ENCODE results near the gene CLEC18B.
A peak's percentile ranks its signal among the peaks of the same experiment; 100 is the strongest.
"Not testable (repeated sequence)": the region's sequence is repeated elsewhere in the genome, so short reads cannot be mapped to it uniquely, and the experiment has no call there.

Gene CLEC18B

DNA sequence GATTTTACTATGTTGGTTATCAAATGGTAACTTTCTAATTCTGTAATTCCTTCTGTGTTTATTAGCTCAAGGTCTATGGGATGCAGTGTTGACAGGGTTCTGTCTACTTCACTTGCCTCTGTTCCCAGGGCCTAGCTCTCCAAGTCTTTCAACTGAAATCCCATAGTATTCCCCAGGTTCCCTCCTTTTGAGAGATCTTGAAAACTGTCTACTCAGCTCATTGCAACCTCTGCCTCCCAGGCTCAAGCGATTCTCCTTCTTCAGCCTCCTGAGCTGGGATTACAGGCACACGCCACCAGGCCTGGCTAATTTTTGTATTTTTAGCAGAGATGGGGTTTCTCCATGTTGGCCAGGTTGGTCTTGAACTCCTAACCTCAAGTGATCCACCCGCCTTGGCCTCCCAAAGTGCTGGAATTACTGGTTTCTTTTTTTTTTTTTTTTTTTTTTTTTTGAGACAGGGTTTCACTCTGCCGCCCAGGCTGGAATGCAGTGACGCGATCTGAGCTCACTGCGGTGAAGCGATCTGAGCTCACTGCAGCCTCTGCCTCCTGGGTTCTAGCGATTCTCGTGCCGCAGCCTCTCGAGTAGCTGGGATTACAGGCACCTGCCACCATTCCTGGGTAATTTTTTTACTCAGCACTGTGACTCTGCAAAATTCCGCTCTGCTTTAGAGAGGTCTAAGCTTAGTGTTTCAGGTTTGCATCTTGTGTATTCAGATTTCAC, 22.5 kb upstream of the CLEC18B start:
- DNase-seq = not testable (repeated sequence)

DNA sequence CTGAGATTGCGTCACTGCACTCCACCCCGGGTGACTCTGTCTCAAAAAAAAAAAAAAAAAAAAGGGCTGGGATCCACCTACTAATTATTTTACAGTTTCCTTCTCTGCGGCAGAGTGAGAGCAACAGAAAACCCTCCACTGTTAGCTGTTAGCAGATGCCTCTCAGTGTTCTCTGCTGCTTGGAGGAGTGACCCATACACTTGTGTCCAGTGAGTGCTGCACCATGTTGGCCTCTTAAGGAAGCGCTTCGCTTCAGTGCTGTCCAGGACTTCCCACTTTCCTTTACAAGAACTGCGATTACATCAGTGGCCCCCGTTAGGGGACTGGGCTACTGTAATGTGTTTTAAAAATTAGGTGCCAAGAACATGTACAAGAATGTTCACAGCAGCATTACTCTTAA, 18.4 kb upstream of the CLEC18B start:
- DNase-seq = no peak

DNA sequence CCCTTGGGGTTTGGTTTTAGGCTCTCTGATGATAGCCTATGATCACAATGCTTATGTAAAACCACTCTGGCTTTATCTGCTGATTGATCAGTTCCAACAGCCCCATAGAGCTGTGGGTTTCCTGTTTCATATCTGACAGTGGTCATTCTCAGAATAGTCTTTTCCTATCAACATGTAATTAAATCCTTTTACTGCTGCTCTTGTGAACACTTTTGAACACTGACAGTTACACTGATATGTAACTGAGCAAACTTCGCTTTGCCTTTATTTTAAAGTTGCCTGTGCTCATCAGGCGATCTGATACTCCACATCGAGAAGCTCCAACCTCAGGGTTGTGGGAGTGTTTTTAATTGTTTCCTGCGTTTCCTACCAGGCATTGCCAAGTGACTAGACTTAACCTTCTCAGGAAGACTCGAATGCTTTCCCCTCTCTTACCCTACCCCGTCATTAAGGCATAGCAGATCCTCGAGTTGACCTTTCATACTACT, 17.3 kb upstream of the CLEC18B start:
- DNase-seq = no peak

DNA sequence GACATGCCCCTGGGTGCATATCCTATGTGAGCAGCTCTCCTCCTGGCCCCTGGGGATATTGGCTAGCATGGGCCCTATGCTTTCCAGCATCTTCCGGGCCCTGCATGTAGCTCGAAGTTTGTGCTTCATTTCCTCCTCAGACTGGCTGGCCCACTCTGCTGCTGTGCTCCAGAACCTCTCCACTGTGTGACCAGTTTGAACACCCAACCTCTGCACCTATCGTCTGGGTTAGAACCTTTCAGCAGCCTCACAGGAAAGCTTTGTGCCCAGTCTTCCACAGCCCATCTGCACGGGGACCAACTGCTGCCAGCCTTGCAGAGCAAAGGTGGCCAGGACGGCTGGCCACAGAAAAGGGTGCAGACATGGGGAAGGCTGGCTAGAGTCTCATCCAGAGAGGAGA, 10.2 kb upstream of the CLEC18B start:
- no peak for DNase-seq

DNA sequence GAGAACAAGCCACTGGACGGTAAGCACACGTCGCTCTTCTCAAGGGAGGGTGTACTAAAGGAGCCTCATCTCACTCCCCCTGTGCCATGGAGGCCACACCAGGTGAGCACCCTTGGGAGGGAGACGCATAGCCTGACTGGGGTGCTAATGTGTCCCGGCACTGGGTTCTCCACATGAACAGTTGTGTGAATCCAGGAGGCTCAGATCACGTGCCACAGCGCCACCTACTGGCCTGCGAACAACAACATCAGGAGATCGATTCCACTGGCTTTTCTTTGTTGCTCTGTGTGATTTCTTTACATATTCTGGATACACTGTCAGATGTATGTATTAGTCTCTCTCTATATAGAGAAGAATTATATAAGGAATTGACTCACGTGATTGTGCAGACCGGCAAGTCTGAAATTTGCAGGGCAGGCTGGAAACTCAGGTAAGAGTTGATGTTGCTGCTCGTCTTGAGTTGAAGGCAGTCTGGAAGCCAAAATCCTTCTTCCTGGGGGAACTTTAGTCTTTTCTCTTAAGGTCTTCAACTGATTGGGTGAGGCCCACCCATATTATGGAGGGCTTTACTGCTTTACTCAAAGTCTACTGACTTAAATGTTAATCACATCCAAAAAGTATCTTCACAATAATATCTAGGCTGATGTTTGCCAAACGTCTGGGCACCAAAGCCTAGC, 8.9 kb upstream of the CLEC18B start:
- DNase-seq = peak; percentile 60

DNA sequence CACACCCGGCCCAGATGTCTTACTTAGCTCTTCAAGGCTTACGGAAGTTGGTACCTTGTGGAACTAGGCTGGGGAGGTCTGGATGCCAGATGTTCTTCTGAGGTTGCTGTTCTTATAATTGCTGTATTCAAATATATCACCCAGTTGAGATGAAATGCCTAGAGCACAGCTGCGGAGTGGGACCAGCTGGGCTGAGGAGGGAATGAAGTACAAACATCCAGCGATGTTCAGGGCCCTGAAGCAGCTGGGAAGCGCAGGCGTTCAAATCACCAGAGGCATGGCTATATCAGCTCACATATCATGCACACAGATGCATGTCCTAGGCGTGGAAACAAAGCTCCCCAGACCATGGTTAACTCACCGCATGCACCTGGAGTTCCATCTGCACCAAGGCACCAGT, 7.2 kb upstream of the CLEC18B start:
- not testable (repeated sequence) for DNase-seq

- not testable (repeated sequence) for DNase-seq
These were observed 4.5 kb upstream of the CLEC18B start for GRCh38 chr16:74425751-74426150.

GRCh38 chr16:74423721-74424120, 2.4 kb upstream of the CLEC18B start:
- DNase-seq = not testable (repeated sequence)

GRCh38 chr16:74422086-74422485, 808 bp upstream of the CLEC18B start:
- DNase-seq = not testable (repeated sequence)

- DNase-seq = not testable (repeated sequence)
These were observed 156 bp upstream of the CLEC18B start for GRCh38 chr16:74421482-74421785.

DNA sequence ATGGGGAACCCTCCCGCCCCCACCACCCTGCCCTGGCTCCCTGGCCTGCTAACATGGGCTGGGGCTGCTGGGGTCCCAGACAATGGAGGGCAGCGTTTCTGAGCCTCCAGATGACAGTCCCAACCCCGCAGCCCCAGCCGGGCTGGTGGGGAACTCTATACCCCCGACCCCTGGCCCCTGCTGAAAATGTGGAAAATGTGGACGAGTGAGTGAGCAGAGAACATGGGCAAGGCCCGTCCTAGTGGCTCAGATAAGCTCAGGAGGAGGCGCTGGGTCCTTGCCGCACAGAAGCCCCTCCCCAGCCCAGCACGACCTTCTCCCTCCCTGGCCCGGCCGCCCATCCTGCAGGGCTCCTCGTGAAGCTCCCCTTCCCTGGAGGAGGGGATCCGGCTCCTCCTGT, 1.5 kb downstream of the CLEC18B start:
- DNase-seq = not testable (repeated sequence)

- not testable (repeated sequence) for DNase-seq
These were observed 3.4 kb downstream of the CLEC18B start for GRCh38 chr16:74417897-74418296.

DNA sequence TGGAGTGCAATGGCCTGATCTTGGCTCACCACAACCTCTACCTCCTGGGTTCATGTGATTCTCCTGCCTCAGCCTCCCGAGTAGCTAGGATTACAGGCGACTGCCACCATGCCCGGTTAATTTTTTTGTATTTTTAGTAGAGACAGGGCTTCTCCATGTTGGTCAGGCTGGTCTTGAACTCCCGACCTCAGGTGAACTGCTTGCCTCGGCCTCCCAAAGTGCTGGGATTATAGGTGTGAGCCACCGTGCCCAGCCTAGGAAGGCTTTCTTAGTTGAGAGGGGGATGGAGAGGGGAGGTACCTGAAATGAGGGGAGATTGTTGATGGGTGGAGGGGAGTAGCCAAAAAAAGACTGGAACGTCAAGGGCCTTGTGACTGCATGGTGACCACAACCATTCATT, 7.4 kb downstream of the CLEC18B start:
- DNase-seq = not testable (repeated sequence)

GRCh38 chr16:74413485-74413884, 7.8 kb downstream of the CLEC18B start:
- DNase-seq = peak; percentile 19

- DNase-seq = peak; percentile 17
These were observed 8.4 kb downstream of the CLEC18B start for GRCh38 chr16:74412775-74413390.

DNA sequence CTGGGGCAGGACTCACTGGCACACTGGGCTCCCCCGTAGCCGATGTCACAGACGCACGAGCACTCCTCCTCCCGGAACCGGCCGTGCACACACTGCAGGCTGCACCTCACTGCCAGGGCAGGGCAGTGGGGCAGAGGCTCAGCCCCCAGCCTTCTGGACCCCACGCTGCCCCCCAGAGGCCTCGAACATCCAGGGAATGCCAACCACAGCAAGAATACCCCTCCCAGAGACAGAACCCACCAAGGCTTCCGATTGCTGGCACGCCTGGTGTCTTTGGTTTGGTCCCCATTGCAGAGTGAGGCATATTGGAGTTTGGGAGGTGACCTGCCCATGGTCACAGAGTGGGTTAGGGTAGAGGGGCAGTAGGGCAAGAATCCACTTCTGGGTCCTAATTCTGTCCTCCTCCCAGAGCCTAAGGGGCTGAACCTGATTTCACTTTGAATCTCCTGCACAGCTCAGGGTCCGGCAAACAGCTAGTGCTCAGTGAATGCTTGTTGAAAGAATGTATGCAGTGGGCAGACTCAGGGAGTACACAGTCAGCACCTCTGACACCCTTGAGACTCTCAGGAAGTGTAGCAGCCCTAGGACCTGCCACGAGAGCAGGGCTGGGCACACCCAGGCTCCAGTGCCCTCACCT, 9.0 kb downstream of the CLEC18B start:
- not testable (repeated sequence) for DNase-seq

DNA sequence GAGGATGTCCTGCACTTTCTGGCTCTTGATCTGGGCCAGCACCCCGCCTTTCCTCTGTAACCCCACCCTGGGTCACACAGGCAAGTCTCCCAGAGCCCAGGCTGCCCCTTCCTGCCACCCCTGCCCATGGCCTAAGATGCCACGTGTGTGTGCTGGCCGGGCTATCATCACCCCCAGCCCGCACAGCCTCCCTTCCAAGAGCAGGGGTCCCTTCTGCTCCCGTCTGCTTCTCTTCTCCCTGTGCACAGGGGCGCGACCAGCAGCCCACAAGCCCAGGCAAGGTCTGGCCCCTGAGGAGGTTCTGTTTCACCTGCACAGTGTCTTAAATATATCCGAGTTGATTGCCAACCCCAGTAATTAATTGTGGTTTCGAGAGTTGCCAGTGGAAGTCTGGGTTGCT, 10.3 kb downstream of the CLEC18B start:
- DNase-seq = peak; percentile 16

- peak; percentile 18 for DNase-seq
These were observed 11.0 kb downstream of the CLEC18B start for GRCh38 chr16:74410057-74410957.

DNA sequence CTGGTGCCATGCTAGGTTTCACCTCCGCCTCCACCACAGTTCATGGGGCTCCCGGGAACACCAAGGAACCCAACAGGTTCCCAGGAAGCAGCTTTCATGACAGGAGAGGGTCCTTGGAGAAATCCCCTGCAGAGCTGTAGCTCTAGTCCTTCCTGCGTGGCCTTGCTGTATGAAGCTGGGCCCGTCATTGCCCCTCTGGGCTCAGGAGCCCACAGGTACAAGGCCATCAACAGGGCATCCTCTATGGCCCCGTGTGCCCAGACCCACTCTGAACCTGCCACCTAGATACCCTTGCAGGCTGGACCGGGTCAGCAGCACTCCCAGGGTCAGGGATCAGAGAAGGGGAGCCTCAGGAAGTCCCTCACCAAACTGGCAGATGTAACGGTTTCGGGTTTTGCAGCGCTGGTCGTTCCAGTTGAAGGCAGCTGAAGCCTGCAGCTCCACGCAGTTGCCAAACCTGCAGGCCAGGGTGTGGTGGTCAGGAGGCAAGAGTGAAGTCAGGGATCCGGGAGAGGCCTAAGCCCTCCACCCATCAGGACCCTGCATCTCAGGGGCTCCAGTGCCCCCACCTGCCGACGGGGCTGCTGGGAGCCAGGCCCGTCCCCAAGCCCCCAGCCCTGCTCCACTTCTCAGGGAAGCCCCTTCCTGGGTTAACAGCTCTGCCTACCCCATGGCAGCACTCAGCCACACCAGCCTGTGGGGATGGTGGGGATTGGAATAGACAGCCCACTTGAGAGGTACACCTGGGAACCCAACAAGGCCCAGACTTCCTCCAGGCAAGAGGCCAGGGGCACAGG, 11.9 kb downstream of the CLEC18B start:
- DNase-seq = peak; percentile 16

- peak; percentile 20 for DNase-seq
These were observed 13.9 kb downstream of the CLEC18B start for GRCh38 chr16:74407362-74407705.

DNA sequence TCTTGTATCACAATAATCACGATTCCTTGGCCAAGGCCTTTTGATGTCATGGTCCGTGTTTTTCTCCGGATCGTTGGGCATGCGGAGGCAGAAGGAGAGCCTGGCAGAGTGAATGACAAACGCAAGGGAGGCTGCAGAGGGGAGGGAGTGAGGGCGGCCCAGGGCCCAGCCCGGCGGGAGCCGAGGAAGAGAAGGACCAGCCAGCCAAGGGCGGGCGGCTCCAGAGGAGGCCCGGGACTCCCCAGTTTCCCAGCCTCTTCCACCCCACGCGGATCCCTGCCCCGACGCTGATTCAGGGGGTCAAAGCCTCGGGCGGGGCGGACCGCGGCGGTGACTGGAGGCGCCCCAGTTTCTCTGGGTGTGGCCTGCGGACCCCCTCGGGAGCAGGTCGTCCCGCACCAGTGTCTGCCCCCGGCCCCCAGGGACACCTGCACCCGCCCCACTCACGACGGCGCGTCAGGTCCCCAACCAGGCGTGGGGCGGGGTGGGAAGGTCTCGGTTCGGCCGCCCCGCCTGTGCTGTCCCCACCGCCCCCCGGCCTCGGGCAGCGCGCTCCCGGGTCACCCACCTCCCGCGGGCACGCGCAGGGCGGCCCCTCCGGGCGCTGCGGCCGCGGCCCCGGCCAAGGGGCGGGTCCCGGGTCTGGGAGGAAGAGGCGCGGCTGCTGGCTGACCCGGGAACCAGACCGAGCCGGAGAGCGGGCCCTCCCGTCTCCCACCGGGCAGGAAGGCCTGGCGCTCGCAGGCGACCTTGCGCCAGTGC, 14.5 kb downstream of the CLEC18B start:
- DNase-seq = peak; percentile 18
